ENCODE results near the gene VPS25. TPM values are rescaled to one million over a fixed set of nuclear protein-coding genes. Genes with fewer than 3 reads are reported as not detected.
A peak's percentile ranks its signal among the peaks of the same experiment; 100 is the strongest.

The VPS25 gene
- total RNA-seq, 1 experiment from 2014 or later: 152 TPM

DNA sequence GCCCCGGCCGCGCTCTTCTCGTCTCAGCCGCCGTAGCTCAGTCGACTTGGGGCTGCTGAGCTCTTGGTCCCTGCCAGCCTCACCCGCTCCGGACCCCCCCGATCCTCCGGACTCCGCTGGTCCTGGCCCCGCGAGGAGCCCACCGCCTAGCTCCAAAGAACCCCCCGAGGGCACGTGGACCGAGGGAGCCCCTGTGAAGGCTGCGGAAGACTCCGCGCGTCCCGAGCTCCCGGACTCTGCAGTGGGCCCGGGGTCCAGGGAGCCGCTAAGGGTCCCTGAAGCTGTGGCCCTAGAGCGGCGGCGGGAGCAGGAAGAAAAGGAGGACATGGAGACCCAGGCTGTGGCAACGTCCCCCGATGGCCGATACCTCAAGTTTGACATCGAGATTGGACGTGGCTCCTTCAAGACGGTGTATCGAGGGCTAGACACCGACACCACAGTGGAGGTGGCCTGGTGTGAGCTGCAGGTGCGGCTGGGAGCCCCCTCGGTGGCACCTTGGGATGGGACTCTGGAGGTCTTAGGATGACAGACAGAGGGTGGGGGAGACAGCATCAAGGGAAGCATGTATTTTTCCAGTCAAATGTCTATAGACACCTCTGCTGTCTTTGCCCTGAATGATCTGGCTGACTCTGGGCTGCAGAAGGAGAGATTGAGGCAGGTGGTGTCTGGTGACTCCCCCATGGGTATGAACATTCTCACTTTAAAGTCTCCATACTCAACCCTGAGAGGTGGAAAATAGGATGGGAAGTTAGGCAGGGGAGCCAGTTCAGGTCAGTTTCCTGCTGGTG lies 7.8 kb downstream of the VPS25 start:
- H3K27me3 ChIP-seq (ENCODE audit: control insufficient read depth, insufficient read depth, low read length): peaks cover 22% of the 10 kb centered on the region
- DNase-seq: no peak
- H3K36me3 ChIP-seq (replicated peaks; ENCODE audit: control insufficient read depth, insufficient read depth, low read length): peaks cover 9% of the 10 kb centered on the region
- peak overlapping the region; percentile 61 for H3K4me3 ChIP-seq (ENCODE audit: insufficient read depth, low read depth, low read length)

DNA sequence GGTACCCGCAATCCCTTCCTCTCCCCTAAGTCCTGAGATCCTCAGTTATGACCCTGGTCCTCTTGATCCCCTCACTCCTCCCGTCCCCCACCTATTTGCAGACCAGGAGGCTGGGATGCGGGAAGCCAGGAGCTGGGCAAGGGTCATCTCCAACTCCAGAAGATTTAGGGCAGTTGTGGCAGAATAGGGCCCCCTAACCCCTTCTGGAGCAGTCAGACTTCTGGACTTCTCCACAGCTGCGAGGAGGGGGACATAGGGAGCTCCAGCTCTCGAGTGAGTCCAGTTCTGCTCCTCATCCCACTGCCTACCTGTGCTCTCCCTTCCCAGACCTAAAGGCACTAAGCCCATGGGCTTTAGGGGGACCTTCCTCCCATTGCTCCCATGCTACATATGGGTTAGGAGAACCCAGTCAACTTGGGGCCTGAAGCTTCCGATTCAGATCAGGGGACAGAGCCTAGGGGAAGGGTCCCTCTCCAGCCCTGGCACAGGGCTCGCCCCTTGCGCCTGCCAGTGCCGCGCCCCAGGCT lies 8.5 kb downstream of the VPS25 start:
- DNase-seq: no peak
- Histone ChIP-seq H3K4me3 (ENCODE audit: insufficient read depth, low read depth, low read length) (no peak overlapping the region), H3K27me3 (ENCODE audit: control insufficient read depth, insufficient read depth, low read length) (peaks cover 22% of the 10 kb centered on the region), H3K36me3 (replicated peaks; ENCODE audit: control insufficient read depth, insufficient read depth, low read length) (peaks cover 8% of the 10 kb centered on the region)

- peak; percentile 63 for DNase-seq
- H3K36me3 ChIP-seq (replicated peaks; ENCODE audit: control insufficient read depth, insufficient read depth, low read length): peaks cover 7% of the 10 kb centered on the region
- peaks cover 22% of the 10 kb centered on the region for H3K27me3 ChIP-seq (ENCODE audit: control insufficient read depth, insufficient read depth, low read length)
- H3K4me3 ChIP-seq (ENCODE audit: insufficient read depth, low read depth, low read length): no peak overlapping the region
Observed at GRCh38 chr17:42782166-42783061, 9.2 kb downstream of the VPS25 start.

DNA sequence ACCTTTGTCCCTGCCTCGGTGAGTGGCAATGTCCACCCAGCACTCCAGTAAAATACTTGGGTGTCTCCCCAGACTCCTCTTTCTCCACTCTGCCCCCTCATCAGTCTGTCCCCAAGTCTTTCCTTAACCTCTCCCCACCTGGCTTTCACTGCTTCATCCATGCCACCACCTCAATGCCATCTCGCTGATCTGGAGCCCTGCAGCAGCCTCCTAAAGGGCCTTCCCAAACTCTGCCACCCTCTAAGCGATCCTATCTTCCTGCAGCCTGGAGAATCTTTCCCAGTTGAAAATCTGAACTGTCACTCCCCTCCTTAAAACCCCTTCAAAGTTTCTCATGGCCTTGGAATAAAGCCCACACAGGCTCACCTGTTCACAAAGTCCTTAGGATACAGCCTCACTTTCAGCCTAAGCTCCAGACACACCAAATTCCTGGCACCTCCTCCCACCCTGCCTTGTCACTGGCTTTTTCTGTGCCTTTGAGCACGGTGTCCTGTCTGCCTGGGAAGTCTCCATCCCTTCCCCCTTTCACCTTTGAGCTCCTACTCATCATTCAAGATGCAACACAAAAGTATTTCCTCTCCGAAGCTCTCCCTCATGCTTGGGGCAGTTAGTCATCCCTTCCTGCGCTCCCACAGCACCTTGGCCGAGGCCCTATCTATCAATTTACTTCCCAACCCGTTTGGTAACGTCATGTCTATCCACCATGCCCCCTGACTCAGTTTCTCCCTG lies 10.0 kb downstream of the VPS25 start:
- H3K4me3 ChIP-seq (ENCODE audit: insufficient read depth, low read depth, low read length): no peak overlapping the region
- DNase-seq: no peak
- H3K27me3 ChIP-seq (ENCODE audit: control insufficient read depth, insufficient read depth, low read length): peaks cover 22% of the 10 kb centered on the region
- peaks cover 4% of the 10 kb centered on the region for H3K36me3 ChIP-seq (replicated peaks; ENCODE audit: control insufficient read depth, insufficient read depth, low read length)

- Histone ChIP-seq H3K27me3 (ENCODE audit: control insufficient read depth, insufficient read depth, low read length) (peaks cover 22% of the 10 kb centered on the region), H3K4me3 (ENCODE audit: insufficient read depth, low read depth, low read length) (no peak overlapping the region), H3K36me3 (replicated peaks; ENCODE audit: control insufficient read depth, insufficient read depth, low read length) (no peaks in the 10 kb centered on the region; the same call in 1 of the 2 replicates)
- DNase-seq: peak; percentile 54
Observed at GRCh38 chr17:42783791-42784138, 10.5 kb downstream of the VPS25 start.

DNA sequence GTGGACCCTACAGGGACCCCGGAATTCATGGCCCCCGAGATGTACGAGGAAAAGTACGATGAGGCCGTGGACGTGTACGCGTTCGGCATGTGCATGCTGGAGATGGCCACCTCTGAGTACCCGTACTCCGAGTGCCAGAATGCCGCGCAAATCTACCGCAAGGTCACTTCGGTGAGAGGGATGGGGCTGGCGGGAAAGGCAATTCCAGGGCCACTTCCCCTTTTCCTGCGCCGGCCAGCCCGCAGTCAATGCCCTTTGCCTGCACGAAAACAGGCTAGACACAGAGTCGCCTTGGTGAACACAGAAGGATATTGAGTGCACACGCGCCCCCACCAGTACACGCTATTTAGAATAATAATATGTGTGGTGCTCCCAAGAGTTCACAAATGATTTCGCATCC lies 11.2 kb downstream of the VPS25 start:
- no peak overlapping the region for H3K4me3 ChIP-seq (ENCODE audit: insufficient read depth, low read depth, low read length)
- no peaks in the 10 kb centered on the region for H3K36me3 ChIP-seq (replicated peaks; ENCODE audit: control insufficient read depth, insufficient read depth, low read length)
- no peak for DNase-seq
- peaks cover 22% of the 10 kb centered on the region for H3K27me3 ChIP-seq (ENCODE audit: control insufficient read depth, insufficient read depth, low read length)

DNA sequence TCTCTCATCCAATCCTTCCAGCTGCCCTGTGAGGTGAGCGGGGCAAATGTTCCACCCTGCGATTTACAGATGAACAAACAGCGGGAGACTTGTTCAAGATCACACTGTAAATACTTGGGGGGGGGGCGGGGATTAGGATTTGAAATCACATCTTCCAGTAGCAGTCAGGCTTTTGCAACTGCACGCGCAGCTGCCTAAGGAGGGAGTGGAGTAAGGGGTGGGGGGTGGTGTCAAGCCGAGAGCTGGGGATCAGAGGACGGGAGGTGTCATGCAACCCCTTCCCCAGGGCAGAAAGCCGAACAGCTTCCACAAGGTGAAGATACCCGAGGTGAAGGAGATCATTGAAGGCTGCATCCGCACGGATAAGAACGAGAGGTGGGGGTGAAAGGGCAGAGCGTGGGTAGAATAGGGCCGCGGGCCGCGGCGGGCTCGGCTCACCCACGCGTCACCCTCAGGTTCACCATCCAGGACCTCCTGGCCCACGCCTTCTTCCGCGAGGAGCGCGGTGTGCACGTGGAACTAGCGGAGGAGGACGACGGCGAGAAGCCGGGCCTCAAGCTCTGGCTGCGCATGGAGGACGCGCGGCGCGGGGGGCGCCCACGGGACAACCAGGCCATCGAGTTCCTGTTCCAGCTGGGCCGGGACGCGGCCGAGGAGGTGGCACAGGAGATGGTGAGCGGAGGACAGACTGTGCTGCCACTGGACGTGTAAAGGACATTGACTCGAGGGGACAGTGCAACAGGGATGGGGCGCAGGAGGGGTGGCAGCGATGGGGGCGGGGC lies 11.8 kb downstream of the VPS25 start:
- no peak for DNase-seq
- no peaks in the 10 kb centered on the region for H3K36me3 ChIP-seq (replicated peaks; ENCODE audit: control insufficient read depth, insufficient read depth, low read length)
- no peak overlapping the region for H3K4me3 ChIP-seq (ENCODE audit: insufficient read depth, low read depth, low read length)
- H3K27me3 ChIP-seq (ENCODE audit: control insufficient read depth, insufficient read depth, low read length): peaks cover 22% of the 10 kb centered on the region

DNA sequence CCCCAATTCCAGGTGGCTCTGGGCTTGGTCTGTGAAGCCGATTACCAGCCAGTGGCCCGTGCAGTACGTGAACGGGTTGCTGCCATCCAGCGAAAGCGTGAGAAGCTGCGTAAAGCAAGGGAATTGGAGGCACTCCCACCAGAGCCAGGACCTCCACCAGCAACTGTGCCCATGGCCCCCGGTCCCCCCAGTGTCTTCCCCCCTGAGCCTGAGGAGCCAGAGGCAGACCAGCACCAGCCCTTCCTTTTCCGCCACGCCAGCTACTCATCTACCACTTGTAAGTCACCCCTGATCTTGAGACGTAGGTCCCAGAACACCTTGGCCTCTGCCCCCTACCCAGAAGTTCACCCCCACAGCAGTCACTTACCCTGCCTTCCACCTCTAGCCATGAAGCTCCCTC lies 14.0 kb downstream of the VPS25 start:
- Histone ChIP-seq H3K4me3 (ENCODE audit: insufficient read depth, low read depth, low read length) (no peak overlapping the region), H3K27me3 (ENCODE audit: control insufficient read depth, insufficient read depth, low read length) (peaks cover 8% of the 10 kb centered on the region), H3K36me3 (replicated peaks; ENCODE audit: control insufficient read depth, insufficient read depth, low read length) (no peaks in the 10 kb centered on the region)
- DNase-seq: no peak

DNA sequence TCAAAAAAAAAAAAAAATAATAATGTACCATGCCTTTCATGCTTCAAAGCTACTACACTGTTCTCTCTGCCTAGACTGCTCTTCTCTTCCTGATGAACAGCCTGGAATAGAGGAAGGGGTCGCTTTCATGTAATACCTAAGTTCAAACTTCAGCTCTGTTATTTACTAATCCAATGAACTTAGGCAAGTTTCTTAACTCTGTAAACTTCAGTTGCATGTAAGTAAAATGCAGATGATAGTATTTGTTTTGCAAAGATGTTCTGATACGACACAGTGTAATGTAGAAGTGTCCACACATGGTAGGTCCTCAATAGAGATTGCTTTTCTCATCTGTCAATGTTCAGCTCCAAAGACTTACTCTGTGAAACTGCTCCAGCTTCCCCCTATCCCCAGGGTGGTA lies 18.7 kb downstream of the VPS25 start:
- DNase-seq: no peak
- Histone ChIP-seq H3K27me3 (ENCODE audit: control insufficient read depth, insufficient read depth, low read length) (no peaks in the 10 kb centered on the region), H3K36me3 (replicated peaks; ENCODE audit: control insufficient read depth, insufficient read depth, low read length) (no peaks in the 10 kb centered on the region; the same call in 1 of the 2 replicates), H3K4me3 (ENCODE audit: insufficient read depth, low read depth, low read length) (no peak overlapping the region)

GRCh38 chr17:42792545-42792944 lies 19.3 kb downstream of the VPS25 start:
- no peaks in the 10 kb centered on the region for H3K27me3 ChIP-seq (ENCODE audit: control insufficient read depth, insufficient read depth, low read length)
- no peak for DNase-seq

GRCh38 chr17:42795061-42795460 lies 21.8 kb downstream of the VPS25 start:
- H3K36me3 ChIP-seq (replicated peaks; ENCODE audit: control insufficient read depth, insufficient read depth, low read length): no peaks in the 10 kb centered on the region; the same call in 1 of the 2 replicates
- no peak overlapping the region for H3K4me3 ChIP-seq (ENCODE audit: insufficient read depth, low read depth, low read length)
- peaks cover 3% of the 10 kb centered on the region; the same call in 1 of the 2 replicates for H3K27me3 ChIP-seq (ENCODE audit: control insufficient read depth, insufficient read depth, low read length)
- no peak for DNase-seq

More at GRCh38 chr17:42792545-42792944, 19.3 kb downstream of the VPS25 start:
- Histone ChIP-seq H3K4me3 (ENCODE audit: insufficient read depth, low read depth, low read length) (no peak overlapping the region), H3K36me3 (replicated peaks; ENCODE audit: control insufficient read depth, insufficient read depth, low read length) (no peaks in the 10 kb centered on the region; the same call in 1 of the 2 replicates)

DNA sequence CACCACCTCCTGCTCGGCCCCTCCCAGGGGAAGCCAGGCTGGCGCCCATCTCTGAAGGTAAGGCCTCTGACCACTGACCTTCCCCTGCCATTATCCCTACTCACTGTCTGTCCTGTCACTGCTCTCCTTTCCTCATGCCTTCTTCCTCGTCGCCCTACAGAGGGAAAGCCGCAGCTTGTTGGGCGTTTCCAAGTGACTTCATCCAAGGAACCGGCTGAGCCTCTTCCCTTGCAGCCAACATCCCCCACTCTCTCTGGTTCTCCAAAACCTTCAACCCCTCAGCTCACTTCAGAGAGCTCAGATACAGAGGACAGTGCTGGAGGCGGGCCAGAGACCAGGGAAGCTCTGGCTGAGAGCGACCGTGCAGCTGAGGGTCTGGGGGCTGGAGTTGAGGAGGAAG lies 22.2 kb downstream of the VPS25 start:
- DNase-seq: no peak
- Histone ChIP-seq H3K27me3 (ENCODE audit: control insufficient read depth, insufficient read depth, low read length) (peaks cover 3% of the 10 kb centered on the region; the same call in 1 of the 2 replicates), H3K36me3 (replicated peaks; ENCODE audit: control insufficient read depth, insufficient read depth, low read length) (no peaks in the 10 kb centered on the region; the same call in 1 of the 2 replicates), H3K4me3 (ENCODE audit: insufficient read depth, low read depth, low read length) (no peak overlapping the region)

DNA sequence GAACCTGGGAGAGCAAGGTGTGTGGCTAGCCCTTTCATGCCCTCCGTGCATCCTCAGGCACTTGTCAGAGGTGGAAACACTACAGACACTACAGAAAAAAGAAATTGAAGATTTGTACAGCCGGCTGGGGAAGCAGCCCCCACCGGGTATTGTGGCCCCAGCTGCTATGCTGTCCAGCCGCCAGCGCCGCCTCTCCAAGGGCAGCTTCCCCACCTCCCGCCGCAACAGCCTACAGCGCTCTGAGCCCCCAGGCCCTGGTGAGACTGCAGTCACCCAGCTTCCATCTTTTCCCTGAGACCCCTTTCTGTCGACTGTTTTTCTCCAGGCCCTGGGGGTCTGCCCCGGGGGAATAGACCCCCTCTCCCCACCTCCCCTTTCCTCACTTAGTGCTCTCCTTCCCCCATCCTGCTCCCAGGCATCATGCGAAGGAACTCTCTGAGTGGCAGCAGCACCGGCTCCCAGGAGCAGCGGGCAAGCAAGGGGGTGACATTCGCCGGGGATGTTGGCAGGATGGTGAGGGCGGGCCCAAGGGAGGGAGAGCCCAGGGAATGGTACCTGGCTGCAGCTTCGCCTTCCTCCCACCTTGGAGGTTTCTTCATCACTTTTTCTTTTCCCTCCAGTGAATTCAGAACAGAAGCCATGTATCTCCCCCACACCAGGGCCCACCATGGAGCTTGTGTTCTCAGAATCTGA lies 23.0 kb downstream of the VPS25 start:
- DNase-seq: no peak
- no peak overlapping the region for H3K4me3 ChIP-seq (ENCODE audit: insufficient read depth, low read depth, low read length)
- H3K27me3 ChIP-seq (ENCODE audit: control insufficient read depth, insufficient read depth, low read length): peaks cover 3% of the 10 kb centered on the region; the same call in 1 of the 2 replicates
- H3K36me3 ChIP-seq (replicated peaks; ENCODE audit: control insufficient read depth, insufficient read depth, low read length): no peaks in the 10 kb centered on the region; the same call in 1 of the 2 replicates

All from H7 (cell line).